RCC 7860 (cell line): Measurements from ENCODE around the gene HDLBP.
"Not testable (repeated sequence)": the region's sequence is repeated elsewhere in the genome, so short reads cannot be mapped to it uniquely, and the experiment has no call there.

Experiments
- DNase-seq: peaks from one replicate; pipeline ENCODE4 v3.0.0-alpha.2; 2015; ENCODE audit warnings: low spot score
- FAIRE-seq: peaks from 2 replicates; lab custom pipeline; 2012; peaks lifted over from hg19 to GRCh38; lab: Jason Lieb, UNC

Gene HDLBP

GRCh38 chr2:241197947-241198346 is 117.5 kb downstream of the HDLBP start:
- DNase-seq: no peak
- no peak for FAIRE-seq

DNA sequence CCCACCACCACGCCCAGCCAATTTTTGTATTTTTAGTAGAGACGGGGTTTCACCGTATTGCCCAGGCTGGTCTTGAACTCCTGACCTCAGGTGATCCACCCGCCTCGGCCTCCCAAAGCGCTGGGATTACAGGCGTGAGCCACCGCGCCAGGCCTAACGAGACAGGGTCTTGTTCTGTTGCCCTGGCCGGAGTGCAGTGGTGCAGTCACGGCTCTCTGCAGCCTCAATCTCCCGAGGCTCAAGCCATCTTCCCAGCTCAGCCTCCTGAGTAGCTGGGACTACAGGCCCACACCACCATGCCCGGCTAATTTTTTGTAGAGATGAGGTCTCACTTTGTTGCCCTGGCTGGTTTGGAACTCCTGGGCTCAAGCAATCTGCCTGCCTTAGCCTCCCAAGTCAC is 118.2 kb downstream of the HDLBP start:
- not testable (repeated sequence) for DNase-seq, FAIRE-seq

DNA sequence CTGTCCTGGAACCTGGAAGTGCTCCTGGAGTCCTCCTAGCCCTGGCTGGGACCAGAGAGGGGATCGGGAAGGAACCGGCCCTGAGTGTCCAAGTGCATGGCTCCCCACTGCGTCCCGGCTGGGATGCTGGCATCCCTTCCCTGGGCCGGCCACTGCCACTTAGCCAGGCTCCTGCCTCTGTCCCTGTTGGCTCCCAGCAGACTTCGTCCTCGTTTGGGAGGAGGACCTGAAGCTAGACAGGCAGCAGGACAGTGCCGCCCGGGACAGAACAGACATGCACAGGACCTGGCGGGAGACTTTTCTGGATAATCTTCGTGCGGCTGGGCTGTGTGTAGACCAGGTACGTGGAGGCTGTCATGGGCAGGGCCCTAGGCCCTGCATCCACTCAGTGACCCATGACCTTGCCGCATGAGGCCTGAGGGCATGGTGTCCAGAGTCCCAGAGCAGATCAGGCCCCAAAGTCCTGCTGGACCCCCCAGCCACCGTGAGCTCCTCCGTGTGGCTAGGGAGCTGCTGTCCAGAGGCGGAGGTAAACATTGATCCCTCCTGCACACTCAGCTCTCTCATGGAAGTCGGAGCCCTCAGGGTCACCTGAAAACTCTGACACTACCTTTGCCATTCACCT is 119.9 kb downstream of the HDLBP start:
- DNase-seq (no peak), FAIRE-seq (no peak)

DNA sequence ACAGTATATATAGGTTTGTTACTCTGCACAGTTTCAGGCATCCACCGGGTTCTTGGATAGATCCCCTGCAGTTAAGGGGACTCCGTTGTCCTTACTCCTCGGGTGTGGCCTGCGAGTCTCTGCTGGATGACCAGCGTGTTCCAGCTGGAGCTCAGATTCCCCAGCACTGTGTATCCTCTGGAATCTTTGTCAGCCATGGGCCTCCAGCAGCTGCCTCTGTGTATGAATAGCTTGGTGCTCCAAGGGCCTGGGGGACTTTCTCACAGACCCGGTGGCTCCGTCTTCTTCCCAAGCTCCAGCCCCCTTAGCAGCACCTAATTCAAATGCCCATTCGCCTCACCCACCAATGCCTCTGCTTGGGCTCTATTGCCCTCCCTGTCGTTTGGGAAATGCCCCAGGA is 120.7 kb downstream of the HDLBP start:
- no peak for FAIRE-seq

DNA sequence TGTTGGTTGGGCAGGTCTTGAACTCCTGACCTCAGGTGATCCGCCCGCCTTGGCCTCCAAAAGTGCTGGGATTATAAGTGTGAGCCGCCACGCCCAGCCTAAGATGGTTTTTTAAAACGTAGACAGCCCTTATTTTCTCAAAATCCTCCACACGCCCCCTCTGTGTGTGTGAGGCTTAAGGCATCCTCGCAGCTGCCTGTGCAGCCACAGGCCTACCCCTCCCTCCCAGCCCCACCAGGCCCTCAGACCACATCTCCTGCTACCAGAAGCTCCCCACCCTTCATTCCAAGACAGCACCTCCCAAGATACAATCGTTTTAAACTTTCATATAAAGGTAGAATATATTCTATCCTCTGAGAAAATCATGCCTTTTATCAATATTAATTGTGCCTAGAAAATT is 122.2 kb downstream of the HDLBP start:
- DNase-seq (no peak), FAIRE-seq (no peak)

More for the DNA sequence above, 120.7 kb downstream of the HDLBP start:
- no peak for DNase-seq

DNA sequence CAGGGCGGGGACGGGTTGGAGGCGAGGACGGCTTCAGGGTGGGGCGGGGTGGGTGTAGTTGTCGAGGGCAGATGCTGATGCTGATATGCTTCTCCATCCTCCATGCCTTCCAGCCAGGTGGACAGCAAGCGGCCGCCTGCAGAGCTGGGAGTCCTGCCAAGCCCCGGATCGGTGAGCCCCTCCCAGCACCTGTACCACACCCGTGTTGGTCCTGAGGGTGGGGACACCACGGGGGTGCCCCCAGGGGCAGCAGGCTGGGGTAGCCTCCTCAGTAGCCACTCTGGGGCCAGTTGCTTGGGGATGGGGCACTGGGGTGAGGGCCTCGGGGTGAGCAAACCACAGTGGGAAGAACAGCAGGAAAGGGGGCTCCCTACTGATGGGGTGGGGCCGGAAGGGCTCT is 124.4 kb downstream of the HDLBP start:
- no peak for DNase-seq

GRCh38 chr2:241190291-241190981 is 125.0 kb downstream of the HDLBP start:
- no peak for FAIRE-seq
- no peak for DNase-seq

More for the DNA sequence above, 124.4 kb downstream of the HDLBP start:
- FAIRE-seq: no peak

GRCh38 chr2:241189856-241190201 is 125.6 kb downstream of the HDLBP start:
- FAIRE-seq (no peak), DNase-seq (no peak)

GRCh38 chr2:241189093-241189855 is 126.2 kb downstream of the HDLBP start:
- DNase-seq (no peak), FAIRE-seq (no peak)

DNA sequence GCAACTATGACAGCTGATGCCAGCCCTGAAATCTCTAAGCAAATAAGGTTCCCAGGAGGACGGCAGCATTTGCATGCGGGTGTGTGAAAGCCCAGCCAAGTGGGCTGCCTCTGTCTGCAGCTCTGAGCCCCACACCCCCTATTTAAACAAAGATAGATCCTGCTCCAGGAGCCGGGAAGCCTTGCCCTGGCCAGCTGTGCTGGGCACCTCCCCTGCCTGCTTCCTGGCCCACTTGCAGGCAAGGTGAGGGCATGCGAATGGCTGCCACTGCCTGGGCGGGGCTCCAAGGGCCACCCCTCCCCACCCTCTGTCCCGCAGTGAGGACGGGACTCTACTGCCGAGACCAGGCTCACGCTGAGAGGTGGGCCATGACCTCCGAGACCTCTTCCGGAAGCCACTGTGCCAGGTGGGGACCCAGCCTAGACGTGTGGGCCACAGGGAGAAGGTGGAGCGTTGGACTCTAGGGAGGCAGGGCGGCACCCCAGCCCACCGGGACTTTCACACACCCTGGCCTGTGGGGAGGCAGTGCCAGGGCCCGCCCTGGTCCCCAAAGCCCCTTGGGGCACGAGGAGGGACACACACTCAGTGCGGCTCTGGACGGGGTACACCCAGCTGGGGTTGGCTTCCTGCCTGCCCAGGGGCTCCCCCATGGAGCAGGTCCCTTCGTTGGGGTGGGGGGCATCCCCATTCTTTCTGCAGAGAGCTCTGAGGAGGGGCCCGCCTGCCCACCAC is 126.9 kb downstream of the HDLBP start, which contains the start of gene ANO7:
TSS of gene ANO7 (plus strand) at position 317 of the 732 bp plus-strand sequence. CDS start 1,387 bp downstream, outside the sequence.
- FAIRE-seq (no peak), DNase-seq (no peak)

- FAIRE-seq: no peak
These were observed 127.6 kb downstream of the HDLBP start for GRCh38 chr2:241187918-241188234.

GRCh38 chr2:241187101-241187917 is 128.2 kb downstream of the HDLBP start:
- FAIRE-seq: no peak
- DNase-seq: no peak

More at GRCh38 chr2:241187918-241188234, 127.6 kb downstream of the HDLBP start:
- DNase-seq: no peak

GRCh38 chr2:241185961-241186360 is 129.5 kb downstream of the HDLBP start:
- DNase-seq: no peak
- FAIRE-seq: no peak

- no peak for FAIRE-seq
These were observed 130.6 kb downstream of the HDLBP start for GRCh38 chr2:241184901-241185300.

GRCh38 chr2:241183221-241183620 is 132.3 kb downstream of the HDLBP start:
- FAIRE-seq (no peak), DNase-seq (no peak)

More at GRCh38 chr2:241184901-241185300, 130.6 kb downstream of the HDLBP start:
- no peak for DNase-seq

DNA sequence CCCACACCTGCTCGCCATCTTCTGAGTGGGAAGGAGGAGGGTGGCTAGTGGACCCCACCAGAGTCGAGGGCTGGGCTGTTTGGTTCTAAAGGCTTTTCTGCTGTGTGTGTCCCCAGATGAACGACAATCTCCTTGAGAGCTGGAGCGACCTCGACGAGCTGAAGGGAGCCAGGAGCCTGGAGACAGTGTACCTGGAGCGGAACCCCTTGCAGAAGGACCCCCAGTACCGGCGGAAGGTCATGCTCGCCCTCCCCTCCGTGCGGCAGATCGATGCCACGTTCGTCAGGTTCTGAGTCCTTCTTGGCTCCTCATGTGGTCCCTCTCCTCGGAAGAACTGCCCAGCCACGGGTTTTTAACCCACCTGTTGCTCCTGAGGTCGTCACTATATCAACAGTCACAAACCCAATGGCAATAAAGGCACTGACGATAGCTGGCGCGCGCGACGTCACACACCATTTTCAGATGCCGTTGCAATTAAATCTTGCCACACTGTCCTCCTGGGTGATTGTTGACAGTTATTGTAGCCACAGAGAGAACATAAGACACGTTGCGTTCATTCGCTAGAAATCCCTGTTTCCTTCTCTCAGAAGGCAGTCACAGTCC is 132.8 kb downstream of the HDLBP start:
- FAIRE-seq (no peak), DNase-seq (no peak)

GRCh38 chr2:241182126-241182525 is 133.3 kb downstream of the HDLBP start:
- DNase-seq (no peak), FAIRE-seq (no peak)

GRCh38 chr2:241180495-241180894 is 135.0 kb downstream of the HDLBP start:
- FAIRE-seq (no peak), DNase-seq (no peak)

DNA sequence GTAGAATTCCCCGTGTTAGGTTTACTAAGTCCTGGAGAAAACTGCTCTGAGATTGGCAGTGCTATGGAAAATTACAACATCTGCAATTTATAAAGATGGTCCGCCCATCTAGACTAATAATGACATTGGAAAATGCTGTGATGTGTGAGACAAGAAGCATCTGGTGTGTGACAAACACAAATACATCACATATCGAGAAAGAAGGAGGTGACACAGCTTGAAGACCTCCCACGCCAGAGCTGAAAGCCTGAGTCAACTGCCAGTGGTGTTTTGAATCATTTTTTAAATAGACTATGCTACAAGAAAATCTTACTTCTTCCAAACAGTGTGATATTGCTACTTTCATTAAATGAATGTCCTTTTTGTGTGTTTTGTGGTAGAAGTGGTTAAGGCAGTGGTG is 135.6 kb downstream of the HDLBP start:
- no peak for FAIRE-seq
- no peak for DNase-seq

- FAIRE-seq: no peak
- DNase-seq: no peak
These were observed 136.5 kb downstream of the HDLBP start for GRCh38 chr2:241178961-241179360.
